WTC11 (cell line): Measurements from ENCODE around the gene ATP13A5. TPM values are rescaled to one million over a fixed set of nuclear protein-coding genes. Genes with fewer than 3 reads are reported as not detected.
A peak's percentile ranks its signal among the peaks of the same experiment; 100 is the strongest.

Experiments used
- ATAC-seq: fragments of 200-7000 bp; cut with Tn5 transposase; 2 replicates; pipeline ENCODE4 v1.10.0; 2021; ENCODE audit warnings: mild to moderate bottlenecking, moderate library complexity
- CTCF ChIA-PET: fragments of 300-600 bp; sonication (Branson Sonifier 250); formaldehyde crosslinking; loops from one replicate; lab custom pipeline; 2021; ENCODE audit warnings: antibody characterized with exemption; lab: Charles Lee
- POLR2A ChIA-PET: fragments of 350-600 bp; sonication (Branson Sonifier 250); formaldehyde crosslinking; loops from one replicate; lab custom pipeline; 2021; ENCODE audit warnings: antibody characterized with exemption; lab: Charles Lee
- DNase-seq: peaks from one replicate; pipeline ENCODE4 v3.0.0; 2021; ENCODE audit warnings: low spot score
- H3K27ac Mint-ChIP-seq: 2 replicates; pipeline ENCODE4 v1.8.0; 2021; ENCODE audit warnings: mixed read lengths
- H3K27me3 Mint-ChIP-seq: 2 replicates; pipeline ENCODE4 v1.8.0; 2021; ENCODE audit warnings: low read depth, mild to moderate bottlenecking, moderate library complexity, mixed read lengths
- H3K36me3 Mint-ChIP-seq: 2 replicates; pipeline ENCODE4 v1.8.0; 2021; ENCODE audit warnings: mixed read lengths
- H3K4me1 Mint-ChIP-seq: 2 replicates; pipeline ENCODE4 v1.8.0; 2022; ENCODE audit warnings: mixed read lengths
- H3K4me3 Mint-ChIP-seq: 2 replicates; pipeline ENCODE4 v1.8.0; 2021; ENCODE audit warnings: mild to moderate bottlenecking, moderate library complexity, mixed read lengths
- H3K9me3 Mint-ChIP-seq: 2 replicates; pipeline ENCODE4 v1.8.0; 2021; ENCODE audit warnings: mixed read lengths
- ELF4 ChIP-seq: sonication (generic); formaldehyde crosslinking; IDR thresholded peaks from 2 replicates; pipeline ENCODE4 v1.8.1; 2022; ENCODE audit warnings: low read depth, mild to moderate bottlenecking, moderate library complexity, missing genetic modification reagents
- ESRRA ChIP-seq: sonication (generic); formaldehyde crosslinking; IDR thresholded peaks from 2 replicates; pipeline ENCODE4 v1.8.1; 2022; ENCODE audit warnings: mild to moderate bottlenecking, missing genetic modification reagents, borderline replicate concordance
- KAT7 ChIP-seq: sonication (generic); formaldehyde crosslinking; IDR thresholded peaks from 2 replicates; pipeline ENCODE4 v1.8.1; 2023; ENCODE audit warnings: missing genetic modification reagents, mild to moderate bottlenecking, borderline replicate concordance
- MYBL2 ChIP-seq: sonication (generic); formaldehyde crosslinking; IDR thresholded peaks from 2 replicates; pipeline ENCODE4 v1.8.1; 2023; ENCODE audit warnings: mild to moderate bottlenecking, moderate library complexity, missing genetic modification reagents
- NFE2L1 ChIP-seq: sonication (generic); formaldehyde crosslinking; IDR thresholded peaks from 2 replicates; pipeline ENCODE4 v1.8.1; 2023; ENCODE audit warnings: missing genetic modification reagents
- SMAD4 ChIP-seq: sonication (generic); formaldehyde crosslinking; IDR thresholded peaks from 2 replicates; pipeline ENCODE4 v1.8.0; 2022; ENCODE audit warnings: mild to moderate bottlenecking, missing genetic modification reagents
- SP1 ChIP-seq: sonication (generic); formaldehyde crosslinking; conservative IDR thresholded peaks from 2 replicates; pipeline ENCODE4 v1.8.1; 2022; ENCODE audit warnings: missing genetic modification reagents
- ZNF232 ChIP-seq: sonication (generic); formaldehyde crosslinking; IDR thresholded peaks from 2 replicates; pipeline ENCODE4 v1.8.0; 2022; ENCODE audit warnings: mild to moderate bottlenecking, missing genetic modification reagents
- ZNF263 ChIP-seq: sonication (generic); formaldehyde crosslinking; IDR thresholded peaks from 2 replicates; pipeline ENCODE4 v1.8.1; 2022; ENCODE audit warnings: low read depth, mild to moderate bottlenecking, moderate library complexity, missing genetic modification reagents
- total RNA-seq: library from RNA; stranded (reverse); gene quantifications from 3 replicates; pipeline ENCODE4 v1.2.3, GENCODE V29; 2021
- TF ChIP-seq, protein P1 (sequence below): fragments of 250-450 bp; sonication (Bioruptor Pico); IDR thresholded peaks from 2 replicates; pipeline ENCODE4 v1.8.0; 2021; ENCODE audit warnings: mild to moderate bottlenecking
- TF ChIP-seq, protein P2 (sequence below): fragments of 250-450 bp; sonication (Bioruptor Pico); IDR thresholded peaks from 2 replicates; pipeline ENCODE4 v2.1.2; 2022; ENCODE audit warnings: mild to moderate bottlenecking, moderate library complexity
- TF ChIP-seq, protein P3 (sequence below): sonication (generic); formaldehyde crosslinking; IDR thresholded peaks from 2 replicates; pipeline ENCODE4 v1.8.1; 2023; ENCODE audit warnings: mild to moderate bottlenecking, moderate library complexity, missing genetic modification reagents
- TF ChIP-seq, protein P4 (sequence below): sonication (generic); formaldehyde crosslinking; IDR thresholded peaks from 2 replicates; pipeline ENCODE4 v1.8.1; 2022; ENCODE audit warnings: mild to moderate bottlenecking, missing genetic modification reagents, moderate library complexity, borderline replicate concordance
- TF ChIP-seq, protein P5 (sequence below): fragments of 250-450 bp; sonication (Bioruptor Pico); IDR thresholded peaks from 2 replicates; pipeline ENCODE4 v1.9.0; 2021; ENCODE audit warnings: mild to moderate bottlenecking, borderline replicate concordance
- TF ChIP-seq, protein P6 (sequence below): sonication (generic); formaldehyde crosslinking; IDR thresholded peaks from 2 replicates; pipeline ENCODE4 v1.8.0; 2023; ENCODE audit warnings: missing genetic modification reagents
- TF ChIP-seq, protein P7 (sequence below): sonication (generic); formaldehyde crosslinking; IDR thresholded peaks from 2 replicates; pipeline ENCODE4 v1.8.1; 2023; ENCODE audit warnings: mild to moderate bottlenecking, missing genetic modification reagents, borderline replicate concordance

Gene ATP13A5
- total RNA-seq, 1 experiment from 2014 or later: not detected

DNA sequence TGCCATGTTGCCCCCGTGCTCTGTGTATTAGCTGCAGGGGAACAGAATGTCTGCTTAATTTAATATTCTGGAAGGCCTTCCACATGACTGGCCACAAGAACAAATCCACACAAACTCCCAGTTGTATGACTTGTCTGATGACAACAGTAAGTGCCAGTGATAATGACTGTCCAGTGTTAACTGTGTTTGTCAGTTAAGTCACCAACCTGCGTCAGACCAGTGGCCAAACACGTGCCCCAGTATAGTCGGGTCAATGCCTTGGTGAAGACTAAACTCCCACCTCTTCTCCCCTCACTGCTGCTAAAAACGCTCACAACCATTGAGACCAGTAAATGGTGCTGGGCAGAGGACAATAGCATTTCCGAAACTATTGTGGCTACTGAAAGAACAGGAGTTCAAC lies 9.8 kb upstream of the ATP13A5 start:
- CTCF ChIA-PET: interaction anchor here (1.0 kb wide), 1 partner anchor 173 kb away, joined by 3 read pairs; no protein-coding TSS in a partner anchor
- Mint-ChIP-seq H3K9me3 (peaks cover 7% of the 10 kb centered on the region; the same call in 1 of the 2 replicates), H3K27me3 (no peaks in the 10 kb centered on the region), H3K27ac (peak overlapping the region; percentile 5), H3K4me3 (no peak overlapping the region)
- POLR2A ChIA-PET: no interaction called here
- TF ChIP-seq, protein P1, sequence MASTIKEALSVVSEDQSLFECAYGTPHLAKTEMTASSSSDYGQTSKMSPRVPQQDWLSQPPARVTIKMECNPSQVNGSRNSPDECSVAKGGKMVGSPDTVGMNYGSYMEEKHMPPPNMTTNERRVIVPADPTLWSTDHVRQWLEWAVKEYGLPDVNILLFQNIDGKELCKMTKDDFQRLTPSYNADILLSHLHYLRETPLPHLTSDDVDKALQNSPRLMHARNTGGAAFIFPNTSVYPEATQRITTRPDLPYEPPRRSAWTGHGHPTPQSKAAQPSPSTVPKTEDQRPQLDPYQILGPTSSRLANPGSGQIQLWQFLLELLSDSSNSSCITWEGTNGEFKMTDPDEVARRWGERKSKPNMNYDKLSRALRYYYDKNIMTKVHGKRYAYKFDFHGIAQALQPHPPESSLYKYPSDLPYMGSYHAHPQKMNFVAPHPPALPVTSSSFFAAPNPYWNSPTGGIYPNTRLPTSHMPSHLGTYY (CRISPR knock-in tag): no peak
- TF ChIP-seq, all 79 proteins: peak for 0
- Mint-ChIP-seq H3K4me1 (peaks cover 59% of the 10 kb centered on the region), H3K36me3 (0 out of 2 replicates have a peak, but pooled peaks cover 3% of the 10 kb centered on the region)
- ATAC-seq (no peak), DNase-seq (no peak)

DNA sequence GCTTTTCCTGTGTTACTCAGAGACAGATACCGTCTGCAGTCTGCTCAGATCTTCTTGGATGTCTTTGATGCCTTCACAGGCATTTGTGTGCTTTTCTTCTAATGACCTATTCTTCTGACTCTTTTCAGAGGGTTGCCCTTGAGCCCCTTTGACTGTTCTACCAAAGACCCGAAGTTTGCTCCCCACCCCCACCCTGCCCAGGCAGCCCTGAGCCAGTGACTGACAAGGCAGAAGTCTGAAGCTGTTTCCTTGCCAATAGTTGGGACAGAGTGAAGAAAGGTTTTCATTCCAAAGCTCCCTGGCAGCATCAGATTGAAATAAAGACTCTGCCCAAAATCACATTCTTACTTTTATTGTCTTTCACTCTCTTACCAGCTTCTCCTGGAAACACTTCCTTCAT lies 9.0 kb upstream of the ATP13A5 start:
- H3K36me3 Mint-ChIP-seq: 0 out of 2 replicates have a peak, but pooled peaks cover 3% of the 10 kb centered on the region
- H3K27ac Mint-ChIP-seq: no peak overlapping the region
- no peak for ATAC-seq
- peaks cover 4% of the 10 kb centered on the region for H3K9me3 Mint-ChIP-seq
- ChIA-PET POLR2A (no interaction called here), CTCF (no interaction called here)
- no peak overlapping the region for H3K4me3 Mint-ChIP-seq
- peaks cover 60% of the 10 kb centered on the region for H3K4me1 Mint-ChIP-seq
- DNase-seq: no peak
- no peaks in the 10 kb centered on the region for H3K27me3 Mint-ChIP-seq
- TF ChIP-seq SP1 (no peak), NFE2L1 (CRISPR knock-in tag) (no peak), MYBL2 (CRISPR knock-in tag) (no peak), ELF4 (CRISPR knock-in tag) (no peak), SMAD4 (no peak), ZNF232 (CRISPR knock-in tag) (no peak), ZNF263 (CRISPR knock-in tag) (no peak), KAT7 (no peak), ESRRA (CRISPR knock-in tag) (no peak)
- TF ChIP-seq, protein P2, sequence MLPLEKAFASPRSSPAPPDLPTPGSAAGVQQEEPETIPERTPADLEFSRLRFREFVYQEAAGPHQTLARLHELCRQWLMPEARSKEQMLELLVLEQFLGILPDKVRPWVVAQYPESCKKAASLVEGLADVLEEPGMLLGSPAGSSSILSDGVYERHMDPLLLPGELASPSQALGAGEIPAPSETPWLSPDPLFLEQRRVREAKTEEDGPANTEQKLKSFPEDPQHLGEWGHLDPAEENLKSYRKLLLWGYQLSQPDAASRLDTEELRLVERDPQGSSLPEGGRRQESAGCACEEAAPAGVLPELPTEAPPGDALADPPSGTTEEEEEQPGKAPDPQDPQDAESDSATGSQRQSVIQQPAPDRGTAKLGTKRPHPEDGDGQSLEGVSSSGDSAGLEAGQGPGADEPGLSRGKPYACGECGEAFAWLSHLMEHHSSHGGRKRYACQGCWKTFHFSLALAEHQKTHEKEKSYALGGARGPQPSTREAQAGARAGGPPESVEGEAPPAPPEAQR (CRISPR knock-in tag): no peak
- TF ChIP-seq, protein P3, sequence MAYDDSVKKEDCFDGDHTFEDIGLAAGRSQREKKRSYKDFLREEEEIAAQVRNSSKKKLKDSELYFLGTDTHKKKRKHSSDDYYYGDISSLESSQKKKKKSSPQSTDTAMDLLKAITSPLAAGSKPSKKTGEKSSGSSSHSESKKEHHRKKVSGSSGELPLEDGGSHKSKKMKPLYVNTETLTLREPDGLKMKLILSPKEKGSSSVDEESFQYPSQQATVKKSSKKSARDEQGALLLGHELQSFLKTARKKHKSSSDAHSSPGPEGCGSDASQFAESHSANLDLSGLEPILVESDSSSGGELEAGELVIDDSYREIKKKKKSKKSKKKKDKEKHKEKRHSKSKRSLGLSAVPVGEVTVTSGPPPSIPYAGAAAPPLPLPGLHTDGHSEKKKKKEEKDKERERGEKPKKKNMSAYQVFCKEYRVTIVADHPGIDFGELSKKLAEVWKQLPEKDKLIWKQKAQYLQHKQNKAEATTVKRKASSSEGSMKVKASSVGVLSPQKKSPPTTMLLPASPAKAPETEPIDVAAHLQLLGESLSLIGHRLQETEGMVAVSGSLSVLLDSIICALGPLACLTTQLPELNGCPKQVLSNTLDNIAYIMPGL (CRISPR knock-in tag): no peak
- TF ChIP-seq, protein P4, sequence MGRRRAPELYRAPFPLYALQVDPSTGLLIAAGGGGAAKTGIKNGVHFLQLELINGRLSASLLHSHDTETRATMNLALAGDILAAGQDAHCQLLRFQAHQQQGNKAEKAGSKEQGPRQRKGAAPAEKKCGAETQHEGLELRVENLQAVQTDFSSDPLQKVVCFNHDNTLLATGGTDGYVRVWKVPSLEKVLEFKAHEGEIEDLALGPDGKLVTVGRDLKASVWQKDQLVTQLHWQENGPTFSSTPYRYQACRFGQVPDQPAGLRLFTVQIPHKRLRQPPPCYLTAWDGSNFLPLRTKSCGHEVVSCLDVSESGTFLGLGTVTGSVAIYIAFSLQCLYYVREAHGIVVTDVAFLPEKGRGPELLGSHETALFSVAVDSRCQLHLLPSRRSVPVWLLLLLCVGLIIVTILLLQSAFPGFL (CRISPR knock-in tag): no peak
- TF ChIP-seq, protein P5, sequence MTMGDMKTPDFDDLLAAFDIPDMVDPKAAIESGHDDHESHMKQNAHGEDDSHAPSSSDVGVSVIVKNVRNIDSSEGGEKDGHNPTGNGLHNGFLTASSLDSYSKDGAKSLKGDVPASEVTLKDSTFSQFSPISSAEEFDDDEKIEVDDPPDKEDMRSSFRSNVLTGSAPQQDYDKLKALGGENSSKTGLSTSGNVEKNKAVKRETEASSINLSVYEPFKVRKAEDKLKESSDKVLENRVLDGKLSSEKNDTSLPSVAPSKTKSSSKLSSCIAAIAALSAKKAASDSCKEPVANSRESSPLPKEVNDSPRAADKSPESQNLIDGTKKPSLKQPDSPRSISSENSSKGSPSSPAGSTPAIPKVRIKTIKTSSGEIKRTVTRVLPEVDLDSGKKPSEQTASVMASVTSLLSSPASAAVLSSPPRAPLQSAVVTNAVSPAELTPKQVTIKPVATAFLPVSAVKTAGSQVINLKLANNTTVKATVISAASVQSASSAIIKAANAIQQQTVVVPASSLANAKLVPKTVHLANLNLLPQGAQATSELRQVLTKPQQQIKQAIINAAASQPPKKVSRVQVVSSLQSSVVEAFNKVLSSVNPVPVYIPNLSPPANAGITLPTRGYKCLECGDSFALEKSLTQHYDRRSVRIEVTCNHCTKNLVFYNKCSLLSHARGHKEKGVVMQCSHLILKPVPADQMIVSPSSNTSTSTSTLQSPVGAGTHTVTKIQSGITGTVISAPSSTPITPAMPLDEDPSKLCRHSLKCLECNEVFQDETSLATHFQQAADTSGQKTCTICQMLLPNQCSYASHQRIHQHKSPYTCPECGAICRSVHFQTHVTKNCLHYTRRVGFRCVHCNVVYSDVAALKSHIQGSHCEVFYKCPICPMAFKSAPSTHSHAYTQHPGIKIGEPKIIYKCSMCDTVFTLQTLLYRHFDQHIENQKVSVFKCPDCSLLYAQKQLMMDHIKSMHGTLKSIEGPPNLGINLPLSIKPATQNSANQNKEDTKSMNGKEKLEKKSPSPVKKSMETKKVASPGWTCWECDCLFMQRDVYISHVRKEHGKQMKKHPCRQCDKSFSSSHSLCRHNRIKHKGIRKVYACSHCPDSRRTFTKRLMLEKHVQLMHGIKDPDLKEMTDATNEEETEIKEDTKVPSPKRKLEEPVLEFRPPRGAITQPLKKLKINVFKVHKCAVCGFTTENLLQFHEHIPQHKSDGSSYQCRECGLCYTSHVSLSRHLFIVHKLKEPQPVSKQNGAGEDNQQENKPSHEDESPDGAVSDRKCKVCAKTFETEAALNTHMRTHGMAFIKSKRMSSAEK (CRISPR knock-in tag): no peak
- TF ChIP-seq, protein P6, sequence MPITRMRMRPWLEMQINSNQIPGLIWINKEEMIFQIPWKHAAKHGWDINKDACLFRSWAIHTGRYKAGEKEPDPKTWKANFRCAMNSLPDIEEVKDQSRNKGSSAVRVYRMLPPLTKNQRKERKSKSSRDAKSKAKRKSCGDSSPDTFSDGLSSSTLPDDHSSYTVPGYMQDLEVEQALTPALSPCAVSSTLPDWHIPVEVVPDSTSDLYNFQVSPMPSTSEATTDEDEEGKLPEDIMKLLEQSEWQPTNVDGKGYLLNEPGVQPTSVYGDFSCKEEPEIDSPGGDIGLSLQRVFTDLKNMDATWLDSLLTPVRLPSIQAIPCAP (CRISPR knock-in tag): no peak
- TF ChIP-seq, protein P7, sequence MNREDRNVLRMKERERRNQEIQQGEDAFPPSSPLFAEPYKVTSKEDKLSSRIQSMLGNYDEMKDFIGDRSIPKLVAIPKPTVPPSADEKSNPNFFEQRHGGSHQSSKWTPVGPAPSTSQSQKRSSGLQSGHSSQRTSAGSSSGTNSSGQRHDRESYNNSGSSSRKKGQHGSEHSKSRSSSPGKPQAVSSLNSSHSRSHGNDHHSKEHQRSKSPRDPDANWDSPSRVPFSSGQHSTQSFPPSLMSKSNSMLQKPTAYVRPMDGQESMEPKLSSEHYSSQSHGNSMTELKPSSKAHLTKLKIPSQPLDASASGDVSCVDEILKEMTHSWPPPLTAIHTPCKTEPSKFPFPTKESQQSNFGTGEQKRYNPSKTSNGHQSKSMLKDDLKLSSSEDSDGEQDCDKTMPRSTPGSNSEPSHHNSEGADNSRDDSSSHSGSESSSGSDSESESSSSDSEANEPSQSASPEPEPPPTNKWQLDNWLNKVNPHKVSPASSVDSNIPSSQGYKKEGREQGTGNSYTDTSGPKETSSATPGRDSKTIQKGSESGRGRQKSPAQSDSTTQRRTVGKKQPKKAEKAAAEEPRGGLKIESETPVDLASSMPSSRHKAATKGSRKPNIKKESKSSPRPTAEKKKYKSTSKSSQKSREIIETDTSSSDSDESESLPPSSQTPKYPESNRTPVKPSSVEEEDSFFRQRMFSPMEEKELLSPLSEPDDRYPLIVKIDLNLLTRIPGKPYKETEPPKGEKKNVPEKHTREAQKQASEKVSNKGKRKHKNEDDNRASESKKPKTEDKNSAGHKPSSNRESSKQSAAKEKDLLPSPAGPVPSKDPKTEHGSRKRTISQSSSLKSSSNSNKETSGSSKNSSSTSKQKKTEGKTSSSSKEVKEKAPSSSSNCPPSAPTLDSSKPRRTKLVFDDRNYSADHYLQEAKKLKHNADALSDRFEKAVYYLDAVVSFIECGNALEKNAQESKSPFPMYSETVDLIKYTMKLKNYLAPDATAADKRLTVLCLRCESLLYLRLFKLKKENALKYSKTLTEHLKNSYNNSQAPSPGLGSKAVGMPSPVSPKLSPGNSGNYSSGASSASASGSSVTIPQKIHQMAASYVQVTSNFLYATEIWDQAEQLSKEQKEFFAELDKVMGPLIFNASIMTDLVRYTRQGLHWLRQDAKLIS: no peak
